Endothelial cell of umbilical vein (primary cell): Measurements from ENCODE around the gene ZYX. TPM values are rescaled to one million over a fixed set of nuclear protein-coding genes. Genes with fewer than 3 reads are reported as not detected.
"Not testable (repeated sequence)": the region's sequence is repeated elsewhere in the genome, so short reads cannot be mapped to it uniquely, and the experiment has no call there.

Experiments used
- BruUV-seq: library from RNA; stranded (reverse); fragments of 400-500 nt; replicated peaks from 2 replicates; lab custom pipeline; 2021; lab: Mats Ljungman, UMichigan
- CTCF ChIA-PET: fragments of 300-600, 350-600 bp; sonication (Branson Sonifier 250); formaldehyde crosslinking; loops from one replicate; lab custom pipeline; 2021; ENCODE audit warnings: antibody characterized with exemption, inconsistent platforms; lab: Charles Lee
- POLR2A ChIA-PET: fragments of 300-600, 350-600 bp; sonication (Branson Sonifier 250); formaldehyde crosslinking; loops from one replicate; lab custom pipeline; 2021; ENCODE audit warnings: antibody characterized with exemption, inconsistent platforms; lab: Charles Lee
- DNase-seq: peaks from one replicate; pipeline ENCODE4 v3.0.0-alpha.2; 2011; ENCODE audit warnings: low read depth, low spot score
- FAIRE-seq: peaks from 2 replicates; lab custom pipeline; 2011; peaks lifted over from hg19 to GRCh38; lab: Jason Lieb, UNC
- H2AFZ ChIP-seq: 2 replicates; pipeline ENCODE4 v1.6.0; 2012; ENCODE audit warnings: low read depth, low read length, control low read depth, inconsistent platforms
- H3K27ac ChIP-seq: 2 replicates; pipeline ENCODE4 v1.5.1; 2011; ENCODE audit warnings: low read depth, mild to moderate bottlenecking, control low read depth, low read length, moderate library complexity; ENCODE audit not compliant: insufficient read depth
- H3K27me3 ChIP-seq, 2 experiments: 2 replicates each; pipeline versions ENCODE4 v1.6.0 to v1.6.1; 2011; ENCODE audit warnings: low read length in 2 of 2, mixed read lengths in 1 of 2; ENCODE audit not compliant: control insufficient read depth in 2 of 2, insufficient read depth in 2 of 2
- H3K36me3 ChIP-seq, 2 experiments: 2 replicates in 1 of 2; 3 replicates in 1 of 2; pipeline ENCODE4 v1.5.1; 2011; ENCODE audit warnings: low read length in 2 of 2, mild to moderate bottlenecking in 1 of 2, moderate library complexity in 1 of 2; ENCODE audit not compliant: control insufficient read depth in 2 of 2, insufficient read depth in 2 of 2; ENCODE audit errors: extremely low read depth in 1 of 2
- H3K4me1 ChIP-seq: 3 replicates; pipeline ENCODE4 v1.5.1; 2011; ENCODE audit warnings: mild to moderate bottlenecking, low read length; ENCODE audit not compliant: control insufficient read depth, insufficient read depth; ENCODE audit errors: extremely low read depth
- H3K4me2 ChIP-seq: 2 replicates; pipeline ENCODE4 v1.6.1; 2011; ENCODE audit warnings: low read length, control low read depth, mixed read lengths; ENCODE audit not compliant: insufficient read depth
- H3K4me3 ChIP-seq, 3 experiments: fragments of 200-600 bp in 1 of 3; sonication (generic), shearing (Covaris generic) in 1 of 3; replicated peaks in 1 of 3; 2 replicates each; pipeline ENCODE4 v1.5.1; 2011 to 2016; ENCODE audit warnings: control low read depth in 3 of 3, low read length in 3 of 3, mild to moderate bottlenecking in 2 of 3, inconsistent platforms in 1 of 3, low read depth in 1 of 3, moderate library complexity in 1 of 3; ENCODE audit not compliant: insufficient read depth in 1 of 3
- H3K79me2 ChIP-seq: 2 replicates; pipeline ENCODE4 v1.6.0; 2012; ENCODE audit warnings: low read length, inconsistent platforms; ENCODE audit not compliant: control insufficient read depth, insufficient read depth
- H3K9ac ChIP-seq: replicated peaks from 2 replicates; pipeline ENCODE3; 2011; ENCODE audit warnings: low read length, control low read depth; ENCODE audit not compliant: insufficient read depth; ENCODE audit errors: extremely low read depth
- H3K9me1 ChIP-seq: replicated peaks from 3 replicates; pipeline ENCODE4 v1.6.0; 2011; ENCODE audit warnings: mild to moderate bottlenecking, low read length; ENCODE audit not compliant: control insufficient read depth, insufficient read depth; ENCODE audit errors: extremely low read depth
- H3K9me3 ChIP-seq: replicated peaks from 2 replicates; pipeline ENCODE4 v1.5.1; 2012; ENCODE audit warnings: low read length, inconsistent platforms; ENCODE audit not compliant: control insufficient read depth, insufficient read depth
- H4K20me1 ChIP-seq: replicated peaks from 2 replicates; pipeline ENCODE3; 2011; ENCODE audit warnings: mild to moderate bottlenecking, low read length; ENCODE audit not compliant: control insufficient read depth, insufficient read depth; ENCODE audit errors: extremely low read depth
- EZH2 ChIP-seq: IDR thresholded peaks from 2 replicates; pipeline ENCODE4 v1.6.1; 2012; ENCODE audit warnings: borderline replicate concordance, low read depth, mild to moderate bottlenecking, moderate library complexity, low read length, inconsistent platforms; ENCODE audit not compliant: severe bottlenecking
- FOS ChIP-seq: IDR thresholded peaks from 2 replicates; pipeline ENCODE4 v1.6.1; 2011; ENCODE audit warnings: mild to moderate bottlenecking, low read length, moderate library complexity, borderline replicate concordance; ENCODE audit not compliant: insufficient read depth
- GATA2 ChIP-seq: IDR thresholded peaks from 2 replicates; pipeline ENCODE4 v1.7.0; 2011; ENCODE audit warnings: low read depth, mild to moderate bottlenecking, moderate library complexity, mixed read lengths, low read length; ENCODE audit not compliant: insufficient read length, insufficient read depth
- MYC ChIP-seq: IDR thresholded peaks from one replicate; pipeline ENCODE4 v1.6.1; 2011; ENCODE audit warnings: mild to moderate bottlenecking, low read depth, low read length
- dilution Hi-C: fragments of 300-500 bp; cut with MboI; formaldehyde crosslinking; loops from one replicate; pipeline ENCODE4 v1.15.0; 2019; ENCODE audit warnings: low sequenced_read_pairs; ENCODE audit not compliant: extremely low pct_ligation_motif_present
- intact Hi-C: fragments of 100-400 bp; cut with micrococcal nuclease; formaldehyde crosslinking; loops from one replicate; pipeline ENCODE4 v1.10.0; 2022
- polyA plus RNA-seq, 4 experiments: library from polyadenylated mRNA; depleted of rRNA in 3 of 4; stranded (reverse) in 3 of 4; unstranded in 1 of 4; fragments of >200 nt; gene quantifications; 2 replicates each; pipeline versions ENCODE4 v1.2.1 to v1.2.3, GENCODE V29; 2011 to 2012; ENCODE audit warnings: missing spikeins in 1 of 4
- total RNA-seq: library from RNA; stranded (reverse); gene quantifications from 2 replicates; pipeline ENCODE4 v1.2.3, GENCODE V29; 2021

Gene ZYX
- total and polyA plus RNA-seq, 2 donors (not counting 3 experiments of a cell fraction or from before 2014, with no cell fraction given) = 196 to 545 TPM

- Histone ChIP-seq H3K4me3 (no peak overlapping the region), H3K36me3 (no peaks in the 10 kb centered on the region), H3K27ac (no peak overlapping the region), H3K4me2 (no peak overlapping the region), H3K4me1 (peaks cover 5% of the 10 kb centered on the region), H3K9ac (no peak overlapping the region), H3K9me1 (no peaks in the 10 kb centered on the region), H3K79me2 (no peaks in the 10 kb centered on the region), H3K9me3 (no peaks in the 10 kb centered on the region), H4K20me1 (no peaks in the 10 kb centered on the region), H3K27me3 (no peaks in the 10 kb centered on the region), H2AFZ (no peak overlapping the region)
- intact Hi-C loops = no loop called here
- no peak for DNase-seq
- ChIA-PET POLR2A (no interaction called here), CTCF (interaction anchor here (0.5 to 1.2 kb wide), 2 partner anchors 10 to 460 kb away, joined by 3 read pairs; no protein-coding TSS in a partner anchor)
- no peak for FAIRE-seq
- TF ChIP-seq MYC (no peak), GATA2 (no peak), FOS (no peak), EZH2 (no peak)
- BruUV-seq = no TSS peak
- dilution Hi-C loops = no loop called here
Observed at GRCh38 chr7:143422033-143422432, 40.9 kb downstream of the ZYX start.

GRCh38 chr7:143424476-143424875, 43.3 kb downstream of the ZYX start:
- FAIRE-seq, H3K27ac ChIP-seq, H3K4me3 ChIP-seq, H3K36me3 ChIP-seq, H3K9ac ChIP-seq, CTCF ChIA-PET, POLR2A ChIA-PET, H3K9me1 ChIP-seq, H4K20me1 ChIP-seq, H3K27me3 ChIP-seq, intact Hi-C loops, BruUV-seq, dilution Hi-C loops, H2AFZ ChIP-seq, H3K9me3 ChIP-seq, DNase-seq, H3K79me2 ChIP-seq, H3K4me2 ChIP-seq, H3K4me1 ChIP-seq: not testable (repeated sequence)
